Measurements from ENCODE around the gene PCGF3.

GRCh38 chr4:681736-682451, 23.7 kb upstream of the PCGF3 start:
- TF ChIP-seq CTCF (IDR thresholded peaks at IDR 0.05; ENCODE audit: low read depth, low read length): no peak
- TF ChIP-seq EZH2phosphoT487 (IDR thresholded peaks at IDR 0.05; ENCODE audit: low read depth): no peak

All from OCI-LY3 (cell line).